Upper lobe of left lung (tissue), 4 donors: ENCODE data around the gene CCL1.

Experiments
- POLR2A ChIP-seq, 4 donors: fragments of 450-650 bp; IDR thresholded peaks; one replicate each; pipeline ENCODE4 v1.5.1; 2016 to 2017; ENCODE audit warnings: antibody characterized with exemption in 4 of 4, mild to moderate bottlenecking in 2 of 4
- TF ChIP-seq, protein P1 (sequence below), 6 experiments: fragments of 450-650 bp in 4 of 6; fragments of 200-600 bp in 2 of 6; sonication (generic) in 2 of 6; IDR thresholded peaks; one replicate each; pipeline ENCODE4 v1.5.1; 2016 to 2019; ENCODE audit warnings: antibody characterized with exemption in 6 of 6

DNA sequence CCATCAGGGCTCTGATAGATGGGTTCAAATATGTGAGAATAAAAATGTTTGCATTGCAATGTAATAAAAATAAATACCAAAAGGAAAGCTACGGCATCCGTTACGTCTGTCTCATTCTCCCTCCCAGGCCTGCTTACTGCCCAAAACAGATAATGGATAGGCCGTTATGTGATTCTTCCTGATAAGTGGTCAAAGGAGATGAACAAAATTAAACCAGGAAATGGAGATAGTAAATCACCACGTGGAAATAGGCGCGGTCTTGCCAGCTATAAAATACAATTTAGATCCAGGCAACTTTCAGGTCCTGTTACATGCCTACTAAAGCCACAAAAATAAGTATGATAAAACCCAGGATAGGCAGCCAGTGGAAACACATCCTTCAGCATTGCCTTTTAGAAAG is 49.5 kb upstream of the CCL1 start:
- TF ChIP-seq POLR2A (IDR thresholded peaks at IDR 0.05) = no peak
- TF ChIP-seq, protein P1, sequence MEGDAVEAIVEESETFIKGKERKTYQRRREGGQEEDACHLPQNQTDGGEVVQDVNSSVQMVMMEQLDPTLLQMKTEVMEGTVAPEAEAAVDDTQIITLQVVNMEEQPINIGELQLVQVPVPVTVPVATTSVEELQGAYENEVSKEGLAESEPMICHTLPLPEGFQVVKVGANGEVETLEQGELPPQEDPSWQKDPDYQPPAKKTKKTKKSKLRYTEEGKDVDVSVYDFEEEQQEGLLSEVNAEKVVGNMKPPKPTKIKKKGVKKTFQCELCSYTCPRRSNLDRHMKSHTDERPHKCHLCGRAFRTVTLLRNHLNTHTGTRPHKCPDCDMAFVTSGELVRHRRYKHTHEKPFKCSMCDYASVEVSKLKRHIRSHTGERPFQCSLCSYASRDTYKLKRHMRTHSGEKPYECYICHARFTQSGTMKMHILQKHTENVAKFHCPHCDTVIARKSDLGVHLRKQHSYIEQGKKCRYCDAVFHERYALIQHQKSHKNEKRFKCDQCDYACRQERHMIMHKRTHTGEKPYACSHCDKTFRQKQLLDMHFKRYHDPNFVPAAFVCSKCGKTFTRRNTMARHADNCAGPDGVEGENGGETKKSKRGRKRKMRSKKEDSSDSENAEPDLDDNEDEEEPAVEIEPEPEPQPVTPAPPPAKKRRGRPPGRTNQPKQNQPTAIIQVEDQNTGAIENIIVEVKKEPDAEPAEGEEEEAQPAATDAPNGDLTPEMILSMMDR (IDR thresholded peaks at IDR 0.05) = no peak
